Forelimb muscle (tissue), 1 donor: Measurements from ENCODE around the gene LPAR2. TPM values are rescaled to one million over a fixed set of nuclear protein-coding genes. Genes with fewer than 3 reads are reported as not detected.
"Not testable (repeated sequence)": the region's sequence is repeated elsewhere in the genome, so short reads cannot be mapped to it uniquely, and the experiment has no call there.

Experiments
- DNase-seq: peaks from one replicate; pipeline ENCODE4 v3.0.0-alpha.2; 2013; ENCODE audit warnings: low read depth
- polyA plus RNA-seq: library from polyadenylated mRNA; unstranded; fragments of 120-200 nt; gene quantifications from one replicate; pipeline ENCODE4 v1.2.1, GENCODE V29; 2013; ENCODE audit not compliant: insufficient read length

LPAR2 gene
- polyA plus RNA-seq, 1 donor: 4.6 TPM

DNA sequence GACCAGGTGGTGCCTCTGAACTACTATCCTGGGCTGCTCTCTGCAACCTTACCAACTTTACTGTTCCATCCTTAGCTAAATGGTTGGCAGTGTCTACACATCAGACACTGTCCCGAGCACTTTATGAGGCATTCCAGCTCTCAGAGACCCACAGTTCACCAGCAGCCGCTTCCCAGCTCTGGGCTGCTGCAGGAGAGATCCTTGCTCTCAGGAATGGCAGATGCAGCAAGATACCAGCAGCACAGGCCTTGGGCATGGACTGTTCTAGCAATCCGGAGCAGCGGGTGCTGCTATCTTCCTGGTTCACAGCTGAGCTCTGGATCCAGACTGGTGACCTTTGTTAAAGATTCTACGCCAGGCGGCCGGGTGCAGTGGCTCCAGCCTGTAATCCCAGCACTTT is 3.3 kb upstream of the LPAR2 start:
- DNase-seq: no peak

DNA sequence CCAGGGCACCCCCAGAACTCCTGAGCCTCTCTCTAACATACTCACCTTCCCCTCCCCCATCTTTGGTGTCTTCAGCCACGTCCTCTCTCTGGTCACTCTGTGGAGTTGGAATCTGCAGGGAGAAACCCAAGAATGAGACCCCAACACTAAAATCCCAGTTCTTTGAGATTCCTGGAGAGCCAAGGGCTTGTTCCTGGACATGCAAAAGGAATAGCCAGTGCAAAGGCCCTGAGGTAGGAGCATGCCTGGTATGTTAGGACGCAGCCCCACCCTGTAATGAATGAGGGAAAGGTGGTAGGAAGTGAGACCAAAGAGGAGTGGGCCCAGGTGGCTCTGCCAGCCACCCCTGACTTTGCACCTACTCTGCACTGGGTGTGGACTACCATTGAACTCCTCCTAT is 2.4 kb upstream of the LPAR2 start:
- no peak for DNase-seq

DNA sequence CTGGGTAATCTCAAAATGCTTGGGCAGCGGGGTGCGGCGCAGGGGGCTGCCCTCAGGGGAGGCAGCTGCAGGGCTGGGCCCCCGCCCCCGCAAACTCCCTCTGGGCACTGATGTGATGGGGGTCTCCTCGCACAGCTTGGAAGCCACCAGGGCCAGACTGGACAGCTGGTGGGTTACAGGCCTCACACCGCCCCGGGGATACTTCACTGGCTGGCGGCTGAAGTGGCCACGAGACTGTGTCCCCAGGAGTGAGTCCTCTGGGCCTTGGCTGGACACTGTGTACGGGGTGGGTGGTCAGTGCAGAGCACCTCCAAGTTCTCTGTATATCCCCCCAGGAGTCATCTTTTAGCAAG is 2.0 kb upstream of the LPAR2 start:
- DNase-seq: no peak

DNA sequence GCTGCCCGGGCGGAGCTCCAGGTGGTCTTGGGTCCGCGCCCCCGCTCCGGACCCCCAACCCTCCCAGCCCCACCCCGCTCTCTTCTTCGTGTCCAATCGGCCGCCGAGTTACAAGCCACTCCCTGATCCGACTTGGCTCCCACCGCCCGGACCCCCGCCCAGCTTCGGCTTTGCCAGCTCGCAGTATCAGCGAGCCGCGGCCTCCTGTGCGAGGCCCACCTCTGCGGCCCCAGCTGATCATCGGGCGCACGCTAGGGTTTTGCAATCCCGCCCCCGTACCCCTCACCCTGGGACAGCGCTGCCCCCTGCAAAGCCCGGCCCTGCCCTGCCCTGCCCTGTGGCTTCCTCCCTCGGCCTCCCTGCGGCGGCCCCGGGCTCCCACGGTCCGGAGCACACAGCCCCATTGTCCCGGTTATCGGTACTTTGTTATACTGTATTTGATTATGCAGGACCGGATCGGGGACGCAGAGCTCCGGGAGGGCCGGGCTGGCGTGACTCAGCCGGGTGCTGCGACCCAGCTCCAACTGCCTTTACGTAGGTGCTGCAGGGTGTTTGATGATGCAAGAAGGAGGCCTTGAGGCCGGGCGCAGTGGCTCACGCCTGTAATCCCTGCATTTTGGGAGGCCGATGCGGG is 598 bp upstream of the LPAR2 start:
- no peak for DNase-seq

DNA sequence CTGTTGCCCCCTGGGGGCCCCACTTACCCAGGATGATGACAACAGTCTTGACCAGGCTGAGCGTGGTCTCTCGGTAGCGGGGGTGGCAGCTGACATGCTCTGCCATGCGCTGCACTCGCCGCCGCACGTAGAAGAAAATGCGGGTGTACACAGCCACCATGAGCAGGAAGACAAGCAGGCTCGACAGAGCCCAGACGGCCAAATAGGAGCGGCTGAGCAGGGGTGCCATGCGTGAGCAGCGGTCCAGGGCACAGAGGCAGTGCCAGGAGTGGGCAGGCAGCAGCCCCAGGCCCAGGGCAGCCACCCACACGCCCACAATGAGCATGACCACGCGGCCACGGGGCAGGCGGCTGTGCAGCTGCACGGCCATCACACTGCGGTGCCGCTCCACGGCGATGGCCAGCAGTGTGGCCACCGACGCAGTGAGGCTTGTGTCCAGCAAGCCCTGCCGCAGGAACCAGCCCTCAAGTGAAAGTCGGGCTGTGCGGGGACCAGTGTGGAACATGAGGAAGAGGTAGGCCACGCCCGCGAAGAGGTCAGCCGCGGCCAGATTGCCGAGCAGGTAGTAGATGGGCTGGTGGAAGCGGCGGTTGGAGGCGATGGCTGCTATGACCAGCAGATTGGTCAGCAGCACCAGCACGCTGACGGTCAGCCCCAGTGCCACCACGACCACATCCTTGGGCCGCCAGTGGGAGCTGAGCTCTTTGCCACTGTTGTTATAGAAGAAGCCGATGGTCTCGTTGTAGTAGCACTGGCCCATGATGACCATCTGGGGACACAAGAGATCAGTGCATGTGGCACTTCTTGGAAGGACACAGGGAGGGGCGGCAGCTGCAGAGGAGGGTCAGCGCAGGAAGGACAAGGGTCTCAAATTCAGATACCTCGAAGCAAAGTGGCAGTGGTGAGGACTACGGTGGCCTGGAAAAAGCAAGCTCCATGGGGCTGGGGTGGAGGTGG is 1.2 kb downstream of the LPAR2 start:
- no peak for DNase-seq

DNA sequence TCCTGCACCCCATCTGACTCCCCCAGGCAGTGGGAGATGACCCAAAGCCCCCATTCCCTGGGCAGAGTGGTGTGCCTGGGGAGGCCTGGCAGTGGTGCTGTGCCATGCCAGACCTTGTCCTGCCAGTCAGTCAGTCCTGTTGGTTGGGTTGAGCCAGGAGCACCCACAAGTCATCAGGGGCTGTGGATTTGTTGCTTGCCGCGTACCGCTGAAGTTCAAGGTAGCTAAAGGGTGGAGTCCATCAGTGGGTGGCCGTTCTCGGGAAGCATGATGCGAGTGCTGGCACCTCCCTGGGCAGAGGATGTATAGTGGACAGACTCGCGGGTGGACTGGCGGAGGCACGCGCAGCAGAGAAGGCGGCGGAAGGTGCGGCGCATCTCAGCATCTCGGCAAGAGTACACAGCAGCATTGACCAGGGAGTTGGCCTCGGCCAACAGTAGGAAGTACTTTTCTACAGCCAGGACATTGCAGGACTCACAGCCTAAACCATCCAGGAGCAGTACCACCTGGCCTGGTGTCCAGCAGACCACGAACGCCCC is 3.9 kb downstream of the LPAR2 start:
- no peak for DNase-seq

DNA sequence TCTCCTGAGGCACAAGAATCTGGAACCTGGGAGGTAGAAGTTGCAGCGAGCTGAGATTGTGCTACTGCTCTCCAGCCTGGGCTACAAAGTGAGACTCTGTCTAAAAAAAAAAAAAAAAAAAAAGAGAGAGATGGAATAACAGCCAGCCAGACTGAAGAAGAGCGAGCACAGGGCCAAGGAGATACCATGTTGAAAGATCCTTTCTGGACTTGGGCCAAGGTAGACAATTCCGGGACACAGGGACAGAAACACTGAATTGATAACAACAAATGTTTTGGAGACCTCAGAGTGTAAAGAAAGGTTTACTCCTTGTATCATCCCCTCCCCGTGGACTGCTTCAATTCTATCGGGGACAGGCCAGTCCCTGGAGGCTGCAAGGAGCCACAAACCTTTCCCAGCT is 4.6 kb downstream of the LPAR2 start:
- no peak for DNase-seq

DNA sequence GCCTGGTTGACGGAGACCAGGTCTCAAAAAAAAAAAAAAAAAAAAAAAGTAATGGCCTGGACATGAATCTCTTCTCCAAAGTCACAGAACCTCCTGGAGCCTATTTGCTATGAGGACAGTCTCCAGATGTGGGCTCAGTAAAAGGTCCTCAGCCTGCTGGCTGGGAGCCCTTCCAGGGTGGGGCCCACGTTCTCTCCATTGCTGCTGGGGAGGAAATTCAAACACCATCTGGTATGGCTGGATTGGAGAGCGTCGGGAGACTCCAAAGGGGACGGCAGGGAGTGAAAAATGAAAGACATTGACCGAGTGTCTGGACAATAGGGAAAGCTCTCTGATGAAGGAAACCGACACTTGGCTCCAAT is 8.2 kb downstream of the LPAR2 start:
- DNase-seq: no peak

DNA sequence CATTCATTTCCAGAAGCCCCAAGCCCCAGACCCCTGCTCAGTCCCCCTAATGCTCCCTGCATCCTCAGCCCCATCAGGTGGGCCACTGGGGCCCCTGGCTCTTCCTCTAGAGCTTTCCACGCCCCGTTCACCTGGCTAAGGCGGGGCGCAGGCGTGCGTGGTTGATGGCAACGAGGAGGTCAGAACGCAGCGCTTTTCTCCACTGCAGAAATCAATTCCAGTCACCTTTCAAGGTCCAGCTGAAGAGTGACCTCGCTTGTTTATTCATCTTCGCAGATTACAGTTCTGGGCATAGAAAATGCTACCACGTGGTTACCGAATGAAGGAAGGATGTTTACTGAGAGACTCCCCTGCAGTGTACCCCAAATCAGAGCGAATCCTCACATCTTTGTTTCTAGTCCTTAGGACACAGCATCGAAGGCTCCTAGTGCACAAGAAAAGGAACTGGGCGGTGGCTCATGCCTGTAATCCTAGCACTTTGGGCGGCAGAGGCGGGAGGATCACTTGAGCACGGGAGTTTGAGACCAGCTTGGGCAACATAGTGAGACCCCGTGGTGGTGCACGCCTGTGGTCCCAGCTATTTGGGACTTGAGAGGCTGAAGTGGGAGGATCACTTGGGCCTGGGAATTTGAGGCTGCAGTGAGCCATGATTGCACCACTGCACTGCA is 8.7 kb downstream of the LPAR2 start:
- no peak for DNase-seq

DNA sequence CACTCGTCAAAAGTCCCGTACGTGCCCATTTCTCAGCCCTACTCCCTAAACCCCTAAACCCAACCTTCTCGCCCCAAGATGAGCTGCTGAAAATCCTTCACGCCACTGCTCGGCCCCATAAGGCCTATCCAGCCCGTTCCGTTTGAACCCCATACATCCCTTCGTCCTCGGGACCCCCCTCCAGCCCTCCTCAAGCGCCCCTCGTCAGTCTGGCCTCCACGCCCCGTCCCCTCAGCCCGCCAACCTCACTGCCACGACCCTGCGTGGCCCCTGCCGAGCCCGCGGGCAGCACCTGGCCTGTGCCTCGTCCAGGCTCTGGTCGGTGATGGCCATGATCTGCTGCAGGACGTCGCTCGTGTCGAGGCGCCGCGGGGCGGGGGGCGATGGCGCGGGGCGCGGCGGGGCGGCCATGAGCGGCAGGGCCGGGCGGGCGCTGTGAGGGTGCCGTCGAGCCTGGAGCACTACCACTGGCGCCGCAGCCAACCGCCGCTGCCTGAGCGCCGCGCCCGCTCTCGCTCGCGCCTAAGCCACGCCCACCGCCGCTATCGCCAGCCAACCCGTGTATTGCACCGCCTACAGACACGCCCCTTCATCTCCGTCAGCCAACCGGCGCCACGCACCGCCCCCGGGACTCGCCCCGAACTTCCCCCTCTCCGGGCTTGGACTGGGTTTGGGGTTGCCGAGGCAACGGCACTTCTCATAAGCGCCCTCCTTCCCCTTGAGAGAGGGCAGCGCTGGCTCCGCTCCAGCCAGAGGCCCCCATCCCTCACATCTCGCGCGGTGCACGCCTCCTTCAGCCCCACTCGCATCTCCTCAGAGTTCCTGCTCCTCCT is 9.6 kb downstream of the LPAR2 start, which contains the start of gene PBX4:
Gene PBX4, minus strand, starts transcription at position 469 of the 833 bp plus-strand sequence. Its CDS starts 58 bp downstream, at position 411.
- peak; percentile 72 for DNase-seq

DNA sequence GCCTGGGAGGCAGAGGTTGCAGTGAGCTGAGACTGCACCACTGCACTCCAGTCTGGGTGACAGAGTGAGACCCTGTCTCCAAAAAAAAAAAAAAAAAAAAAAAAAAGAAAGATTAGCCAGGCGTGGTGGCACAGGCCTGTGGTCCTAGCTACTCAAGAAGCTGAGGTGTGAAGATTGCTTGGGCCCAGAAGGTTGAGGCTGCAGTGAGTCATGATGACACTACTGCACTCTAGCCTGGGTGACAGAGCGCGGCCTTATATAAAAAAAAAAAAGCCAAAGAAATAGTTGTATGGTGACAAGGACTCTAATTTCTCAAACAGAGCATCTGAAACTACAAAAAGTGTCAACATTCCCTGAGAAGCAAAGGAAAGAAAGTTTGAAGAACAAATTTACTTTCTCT is 12.9 kb downstream of the LPAR2 start:
- no peak for DNase-seq

DNA sequence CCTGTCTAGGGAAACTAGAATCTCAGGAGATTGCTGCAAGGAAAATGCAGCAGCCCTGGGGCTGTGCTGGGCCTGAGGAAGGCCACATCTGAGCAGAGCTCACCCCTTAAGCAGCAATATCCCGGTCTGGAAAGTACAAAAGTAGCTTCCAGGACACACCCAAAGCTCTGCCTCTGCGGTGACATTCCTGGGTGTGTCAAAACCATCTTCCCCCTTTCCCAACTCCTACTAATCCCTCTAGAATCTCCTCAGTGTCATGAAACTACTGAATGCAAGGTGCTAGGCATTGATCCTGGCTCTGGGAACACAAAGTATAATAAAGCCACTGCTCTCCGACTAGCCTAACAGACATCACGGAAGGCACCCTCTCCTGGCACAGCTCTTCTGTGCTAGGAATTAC is 14.5 kb downstream of the LPAR2 start:
- no peak for DNase-seq

DNA sequence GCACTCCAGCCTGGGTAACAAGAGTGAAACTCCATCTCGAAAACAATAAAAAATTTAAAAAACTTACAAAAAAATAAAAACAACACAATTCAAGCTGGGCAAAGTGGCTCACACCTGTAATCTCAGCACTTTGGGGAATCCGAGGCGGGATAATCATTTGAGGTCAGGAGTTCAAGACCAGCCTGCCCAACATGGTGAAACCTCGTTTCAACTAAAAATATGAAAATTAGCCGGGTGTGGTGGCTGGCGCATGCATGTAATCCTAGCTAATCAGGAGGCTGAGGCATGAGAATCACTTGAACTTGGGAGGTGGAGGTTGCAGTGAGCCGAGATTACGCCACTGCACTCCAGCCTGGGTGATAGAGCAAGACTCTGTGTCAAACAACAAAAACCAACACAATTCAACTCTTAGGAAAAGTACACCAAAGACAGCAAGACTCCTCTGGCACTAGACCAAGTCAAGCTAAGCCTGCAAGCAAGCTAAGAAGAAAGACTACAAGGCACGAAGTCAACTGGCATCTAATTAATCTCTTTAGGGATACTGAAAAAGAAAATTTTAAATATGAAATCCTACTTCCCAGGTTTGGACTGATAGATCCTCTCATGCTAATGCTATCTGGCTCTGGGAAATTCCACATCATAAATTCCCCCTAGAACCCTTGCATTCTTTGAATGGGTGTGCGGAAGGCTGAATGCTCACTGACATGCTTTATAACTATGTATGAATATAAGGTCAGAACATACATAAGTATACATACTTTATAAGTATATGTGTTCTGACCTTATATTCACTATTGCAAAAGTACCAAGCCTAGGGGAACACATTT is 17.4 kb downstream of the LPAR2 start:
- no peak for DNase-seq

DNA sequence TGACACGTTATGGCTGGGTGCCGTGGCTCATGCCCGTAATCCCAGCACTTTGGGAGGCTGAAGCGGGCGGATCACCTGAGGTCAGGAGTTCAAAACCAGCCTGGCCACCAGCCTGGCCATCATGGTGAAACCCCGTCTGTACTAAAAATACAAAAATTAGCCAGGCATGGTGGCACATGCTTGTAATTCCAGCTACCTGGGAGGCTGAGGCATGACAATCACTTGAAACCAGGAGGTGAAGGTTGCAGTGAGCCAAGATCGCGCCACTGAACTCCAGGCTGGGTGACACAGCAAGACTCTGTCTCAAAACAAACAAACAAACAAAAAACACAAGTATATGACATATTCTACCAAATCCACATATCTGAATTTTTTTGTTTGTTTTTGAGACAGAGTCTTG is 21.3 kb downstream of the LPAR2 start:
- not testable (repeated sequence) for DNase-seq

DNA sequence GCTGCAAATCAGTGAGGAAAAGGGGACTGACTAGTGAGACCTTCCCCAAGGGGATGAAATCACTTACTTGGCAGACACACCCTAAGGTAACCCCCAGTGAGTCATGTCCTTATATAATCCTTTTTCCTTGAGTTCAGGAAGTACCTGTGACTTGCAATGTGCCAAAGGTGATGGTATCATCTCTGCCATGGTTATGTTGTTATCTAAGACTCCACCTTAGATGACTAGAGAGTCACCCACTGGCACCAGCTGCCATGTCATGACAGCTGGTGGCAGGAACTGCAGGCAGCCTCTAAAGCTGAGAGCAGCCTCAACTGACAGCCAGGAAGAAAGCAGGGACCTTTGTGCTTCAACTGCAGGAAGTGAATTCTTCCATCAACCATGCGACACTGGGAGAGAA is 22.0 kb downstream of the LPAR2 start:
- no peak for DNase-seq

DNA sequence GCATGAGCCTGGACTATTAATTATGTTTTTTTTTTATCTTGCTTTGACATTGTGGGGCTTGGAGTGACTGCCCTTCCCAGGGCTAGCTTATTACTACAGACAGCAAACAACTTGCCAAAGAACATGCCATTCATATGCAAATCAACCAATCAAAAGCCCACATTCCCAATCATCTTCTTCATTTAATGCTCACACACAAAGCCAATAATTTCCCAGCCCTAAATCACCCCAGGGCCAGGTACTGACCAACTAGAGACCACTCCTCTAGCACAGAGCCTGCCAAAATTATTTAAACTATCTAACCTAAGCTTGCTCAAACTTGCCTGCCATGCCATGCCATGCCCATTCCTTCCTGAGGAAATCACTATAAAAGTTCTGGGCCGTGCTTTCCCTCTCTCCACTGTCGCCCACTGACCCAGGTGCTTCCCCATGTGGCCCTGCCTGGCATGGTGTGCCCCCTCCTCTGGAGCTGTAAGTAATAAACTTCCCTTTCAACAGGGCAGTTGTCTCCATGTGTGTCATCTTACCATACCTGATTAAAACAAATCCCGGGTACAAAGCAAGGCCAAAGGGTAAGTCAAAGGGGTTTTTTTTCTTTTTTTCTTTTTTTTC is 25.2 kb downstream of the LPAR2 start:
- DNase-seq: no peak

DNA sequence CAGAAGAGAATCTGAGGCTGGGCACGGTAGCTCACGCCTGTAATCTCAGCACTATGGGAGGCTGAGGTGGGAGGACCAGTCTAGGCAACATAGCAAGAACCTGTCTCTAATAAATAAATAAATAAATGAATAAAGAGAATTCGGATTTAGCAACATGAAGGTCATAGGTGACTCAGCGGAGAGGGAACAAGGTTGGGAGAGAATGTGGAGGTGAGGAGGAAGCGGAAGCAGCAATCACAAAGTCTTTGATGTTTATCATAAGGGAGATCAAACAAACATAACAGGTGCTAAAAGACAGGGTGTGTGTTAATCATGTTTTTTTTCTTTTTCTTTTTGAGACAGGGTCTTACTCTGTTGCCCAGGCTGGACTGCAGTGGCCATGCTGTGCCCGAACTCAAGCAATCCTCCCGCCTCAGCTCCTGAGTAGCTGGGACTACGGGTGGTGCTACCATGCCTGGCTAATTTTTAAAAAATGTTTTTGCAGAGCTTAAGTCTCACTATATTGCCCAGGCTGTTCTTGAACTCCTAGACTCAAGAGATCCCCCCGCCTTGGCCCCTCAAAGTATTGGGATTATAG is 25.8 kb downstream of the LPAR2 start:
- no peak for DNase-seq

DNA sequence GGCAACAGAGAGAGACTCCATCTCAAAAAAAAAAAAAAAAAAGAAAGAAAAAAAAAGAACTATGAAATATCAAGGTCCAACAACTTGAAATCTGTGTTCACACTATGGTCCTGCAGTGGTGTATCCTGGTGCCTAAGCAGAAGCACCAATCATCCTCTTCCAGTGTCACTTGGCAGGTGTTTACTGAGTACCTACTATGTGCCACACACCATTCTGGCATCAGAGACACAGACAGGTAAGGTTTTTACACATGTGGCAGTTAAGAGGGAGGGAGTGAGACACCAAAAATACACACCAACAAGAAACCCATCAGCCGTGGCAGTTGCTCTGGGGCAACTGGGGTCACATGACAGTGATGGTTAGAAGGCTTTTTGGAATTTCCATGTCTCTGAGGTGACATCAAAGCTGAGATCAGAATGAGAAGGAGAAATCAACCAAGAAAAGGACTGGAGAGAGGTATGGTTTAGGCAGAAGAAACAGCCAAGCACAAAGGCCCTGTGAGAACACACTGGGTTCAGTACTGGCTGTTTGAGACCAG is 27.2 kb downstream of the LPAR2 start:
- no peak for DNase-seq

DNA sequence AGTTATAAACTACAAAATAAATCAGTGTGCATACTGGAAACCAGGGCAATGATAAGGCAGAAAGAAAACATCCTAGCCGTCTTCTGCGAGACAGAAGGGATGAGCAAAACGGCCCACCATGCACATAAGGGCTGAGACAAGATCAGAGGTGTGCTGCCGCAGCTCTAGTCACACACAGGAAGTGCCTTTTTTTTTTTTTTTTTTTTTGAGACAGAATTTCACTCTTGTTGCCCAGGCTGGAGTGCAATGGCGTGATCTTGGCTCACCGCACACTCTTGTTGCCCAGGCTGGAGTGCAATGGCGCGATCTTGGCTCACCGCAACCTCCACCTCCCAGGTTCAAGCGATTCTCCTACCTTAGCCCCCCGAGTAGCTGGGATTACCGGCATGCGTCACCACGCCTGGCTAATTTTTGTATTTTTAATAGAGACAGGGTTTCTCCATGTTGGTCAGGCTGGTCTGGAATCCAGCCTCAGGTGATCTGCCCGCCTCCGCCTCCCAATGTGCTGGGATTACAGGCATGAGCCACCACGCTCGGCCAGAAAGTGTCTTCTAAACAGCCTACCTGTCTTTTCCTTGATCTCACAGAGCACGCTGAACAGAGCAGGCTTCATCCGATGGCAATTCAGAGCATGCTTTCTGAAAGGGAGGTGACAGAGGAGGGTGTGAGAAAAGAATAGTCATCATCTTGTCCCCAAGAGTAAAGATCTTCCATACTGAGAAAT is 29.1 kb downstream of the LPAR2 start:
- DNase-seq: not testable (repeated sequence)
